Measurements from ENCODE around the gene MBD3L3.
A peak's percentile ranks its signal among the peaks of the same experiment; 100 is the strongest.
"Not testable (repeated sequence)": the region's sequence is repeated elsewhere in the genome, so short reads cannot be mapped to it uniquely, and the experiment has no call there.

Gene MBD3L3

DNA sequence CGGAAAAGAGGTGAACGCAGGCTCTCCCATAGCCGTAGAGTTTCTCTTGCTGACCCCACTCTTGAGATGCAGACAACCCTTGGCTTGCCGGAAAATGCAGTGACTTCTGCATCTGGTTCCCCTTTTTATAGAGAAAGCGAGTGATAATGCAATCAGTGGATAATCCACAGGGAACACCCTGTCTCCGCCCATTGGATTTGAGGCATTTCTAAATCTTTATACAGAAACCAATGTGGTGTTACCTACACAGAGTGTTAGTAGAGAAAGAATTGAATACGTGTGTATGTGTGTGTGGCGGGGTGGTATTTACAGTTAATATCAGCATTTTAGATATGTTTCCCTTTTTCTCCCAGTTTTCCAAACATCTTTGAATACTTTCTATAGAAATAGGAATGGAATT lies at the start of gene MBD3L3:
MBD3L3 (minus strand) TSS at position 101 of the 400 bp plus-strand sequence; CDS start at position 30, 71 bp downstream.
- not testable (repeated sequence) for DNase-seq

- DNase-seq = no peak
Observed at GRCh38 chr19:7106711-7107657, 48.5 kb upstream of the MBD3L3 start.

- DNase-seq = no peak
Observed at GRCh38 chr19:7104747-7105447, 46.4 kb upstream of the MBD3L3 start.

GRCh38 chr19:7101498-7102253 lies 43.2 kb upstream of the MBD3L3 start:
- DNase-seq = peak; percentile 1

DNA sequence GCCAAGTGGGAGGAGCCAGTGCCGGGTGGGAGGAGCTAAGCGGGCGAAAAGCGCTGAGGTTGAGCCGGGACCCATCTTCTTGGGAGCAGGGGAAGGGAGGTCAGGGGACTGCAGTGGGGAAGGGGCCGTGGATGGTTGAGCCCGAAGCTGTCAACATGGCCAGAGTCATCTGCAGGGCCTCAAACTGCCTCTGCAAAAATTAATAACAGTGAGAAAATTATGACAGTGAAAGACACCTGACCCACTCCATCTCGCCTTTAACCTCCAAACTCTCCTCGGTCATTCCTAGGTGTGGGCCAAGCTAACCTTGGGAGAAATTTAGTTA lies 41.1 kb upstream of the MBD3L3 start:
- peak; percentile 82 for DNase-seq

GRCh38 chr19:7098701-7099596 lies 40.5 kb upstream of the MBD3L3 start:
- peak; percentile 92 for DNase-seq

GRCh38 chr19:7098096-7098495 lies 39.6 kb upstream of the MBD3L3 start:
- DNase-seq = no peak

DNA sequence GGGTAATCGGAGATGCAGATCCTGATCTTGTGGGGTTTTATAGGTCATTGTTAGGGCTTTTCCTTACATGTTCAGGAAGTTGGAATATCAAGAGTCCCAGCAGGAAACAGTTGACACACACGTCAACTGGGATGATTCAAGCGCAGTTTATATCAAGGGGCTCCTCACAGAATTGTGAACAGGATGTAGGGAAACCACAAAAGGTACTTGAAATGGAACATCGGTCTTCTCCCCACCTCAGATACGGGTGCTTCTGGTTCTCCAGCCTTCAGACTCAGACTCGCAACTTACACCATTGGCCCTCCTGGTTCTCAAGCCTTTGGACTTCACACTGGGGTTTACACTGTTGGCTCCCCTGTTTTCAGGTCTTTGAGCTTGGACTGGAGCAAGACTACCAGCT lies 30.5 kb upstream of the MBD3L3 start:
- no peak for DNase-seq

DNA sequence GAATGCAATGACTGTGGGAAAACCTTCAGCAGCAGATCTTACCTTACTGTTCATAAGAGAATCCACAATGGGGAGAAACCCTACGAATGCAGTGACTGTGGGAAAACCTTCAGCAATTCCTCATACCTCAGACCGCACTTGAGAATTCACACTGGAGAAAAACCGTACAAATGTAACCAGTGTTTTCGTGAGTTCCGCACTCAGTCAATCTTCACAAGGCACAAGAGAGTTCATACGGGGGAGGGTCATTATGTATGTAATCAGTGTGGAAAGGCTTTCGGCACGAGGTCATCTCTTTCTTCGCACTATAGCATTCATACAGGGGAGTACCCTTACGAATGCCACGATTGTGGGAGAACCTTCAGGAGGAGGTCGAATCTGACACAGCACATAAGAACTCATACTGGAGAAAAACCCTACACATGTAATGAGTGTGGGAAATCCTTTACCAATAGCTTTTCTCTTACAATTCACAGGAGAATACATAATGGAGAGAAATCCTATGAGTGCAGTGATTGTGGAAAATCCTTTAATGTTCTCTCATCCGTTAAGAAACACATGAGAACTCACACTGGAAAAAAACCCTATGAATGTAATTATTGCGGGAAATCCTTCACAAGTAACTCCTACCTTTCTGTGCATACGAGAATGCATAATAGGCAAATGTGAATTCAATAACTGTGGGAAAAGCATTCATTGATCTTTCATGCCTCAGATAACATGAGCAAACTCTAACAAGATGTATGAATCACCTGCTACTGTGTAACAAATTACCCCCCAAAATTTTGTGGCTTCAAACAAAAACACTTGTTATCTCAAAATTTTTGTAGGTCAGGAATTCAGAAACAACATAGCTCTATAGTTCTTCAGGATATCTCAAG lies 24.8 kb upstream of the MBD3L3 start:
- DNase-seq = no peak

GRCh38 chr19:7078008-7078407 lies 19.5 kb upstream of the MBD3L3 start:
- DNase-seq = no peak

DNA sequence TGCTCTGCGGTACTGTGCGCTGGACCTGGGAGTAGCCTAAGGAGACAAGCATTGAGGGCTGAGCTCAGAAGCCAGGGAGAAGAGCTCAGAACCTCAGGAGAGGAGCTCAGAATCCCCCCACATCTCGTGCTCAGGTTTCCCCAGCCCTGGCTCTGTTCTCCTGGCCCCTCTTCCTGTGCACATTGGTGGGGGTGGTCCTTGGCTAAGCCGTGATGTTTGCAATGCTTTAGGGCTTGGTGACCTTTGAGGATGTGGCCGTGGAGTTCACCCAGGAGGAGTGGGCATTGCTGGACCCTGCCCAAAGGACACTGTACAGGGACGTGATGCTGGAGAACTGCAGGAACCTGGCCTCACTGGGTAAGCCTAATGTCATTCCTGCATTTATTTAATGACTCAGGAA lies 17.7 kb upstream of the MBD3L3 start:
- no peak for DNase-seq

- DNase-seq = no peak
Observed at GRCh38 chr19:7074705-7075282, 16.3 kb upstream of the MBD3L3 start.

DNA sequence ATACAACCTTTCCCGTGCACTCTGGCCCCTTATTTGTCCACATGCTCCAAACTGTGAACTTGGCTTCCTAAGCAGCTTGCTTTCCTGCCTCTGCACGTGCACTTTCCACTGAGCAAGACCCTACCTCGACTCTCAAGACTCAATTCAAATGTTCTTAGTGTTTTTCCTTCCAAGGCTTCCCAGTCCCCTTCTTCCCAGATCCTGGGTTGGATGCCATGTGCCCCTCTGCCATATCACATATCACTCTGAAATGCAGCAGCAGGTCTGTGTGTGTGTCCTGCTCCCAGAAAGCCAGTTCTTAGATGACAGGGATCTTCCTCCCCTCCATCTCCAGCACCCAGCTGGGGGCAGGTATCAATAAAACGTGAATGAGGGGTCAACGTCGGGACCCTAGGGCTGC lies 14.1 kb upstream of the MBD3L3 start:
- DNase-seq = no peak

- no peak for DNase-seq
Observed at GRCh38 chr19:7069904-7070226, 11.4 kb upstream of the MBD3L3 start.

DNA sequence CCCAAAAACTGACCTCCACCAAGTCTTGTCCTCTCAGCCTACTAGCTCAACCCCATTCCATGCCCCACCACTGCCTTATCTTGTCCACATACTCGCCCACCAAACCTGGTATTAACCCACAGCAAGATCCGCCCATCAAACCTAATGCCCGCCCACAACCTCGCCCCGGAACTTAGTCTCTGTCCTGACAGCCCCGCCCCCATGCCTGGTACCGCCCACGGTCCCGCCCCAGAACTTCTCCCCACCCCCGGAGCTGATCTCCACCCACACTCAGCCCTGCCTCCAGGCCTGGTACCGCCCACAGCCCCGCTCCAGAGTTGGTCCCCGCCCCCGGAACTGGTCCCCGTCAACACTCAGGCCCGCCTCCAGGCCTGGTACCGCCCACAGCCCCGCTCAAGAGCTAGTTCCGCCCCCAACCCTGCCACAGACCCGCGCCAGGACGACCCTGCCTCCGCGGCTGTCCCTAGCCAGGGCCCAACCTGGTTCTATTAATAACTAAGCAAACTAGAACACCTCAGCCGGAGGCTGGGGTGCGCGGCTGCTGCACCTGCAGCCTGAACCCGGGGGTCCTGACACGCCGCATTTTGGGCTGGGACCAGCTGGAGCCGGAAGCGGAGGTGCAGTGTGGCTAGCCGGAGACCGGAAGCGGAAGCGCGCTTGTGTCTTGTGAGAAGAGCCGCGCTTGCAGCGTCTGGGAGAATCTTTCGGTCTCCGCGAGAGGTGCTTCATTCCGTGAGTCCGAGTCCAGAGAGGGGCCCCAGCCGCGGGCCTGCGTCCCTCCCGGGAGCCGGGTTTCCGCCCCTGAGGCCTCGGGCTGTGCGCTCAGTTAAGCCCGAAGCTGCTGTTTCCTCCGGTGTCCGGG lies 10.8 kb upstream of the MBD3L3 start, which contains the start of gene ZNF557:
ZNF557 (plus strand) TSS at position 662 of the 862 bp plus-strand sequence. CDS start 5,372 bp downstream, outside the sequence.
- peak; percentile 100 for DNase-seq

DNA sequence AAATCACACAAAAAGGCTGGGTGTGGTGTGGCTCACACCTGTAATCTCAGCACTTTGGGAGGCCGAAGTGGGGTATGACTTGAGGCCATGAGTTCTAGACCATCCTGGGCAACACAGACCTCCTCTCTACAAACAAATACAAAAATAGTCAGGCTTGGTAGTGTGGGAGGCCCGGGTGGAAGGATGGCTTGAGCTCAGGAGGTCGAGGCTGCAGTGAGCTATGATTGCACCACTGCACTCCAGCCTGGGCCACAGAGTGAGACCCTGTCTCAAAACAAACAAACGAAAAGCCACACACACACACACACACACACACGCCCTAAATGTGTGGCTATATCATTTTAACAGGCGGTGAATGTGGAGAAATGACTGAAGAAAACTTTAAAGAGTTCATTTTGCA lies 10.1 kb upstream of the MBD3L3 start:
- DNase-seq = no peak

- no peak for DNase-seq
Observed at GRCh38 chr19:7067716-7068115, 9.2 kb upstream of the MBD3L3 start.

GRCh38 chr19:7067122-7067521 lies 8.6 kb upstream of the MBD3L3 start:
- not testable (repeated sequence) for DNase-seq

- no peak for DNase-seq
Observed at GRCh38 chr19:7063764-7064418, 5.4 kb upstream of the MBD3L3 start.

Measured in CD4-positive, alpha-beta T cell treated with Interleukin-6 for 4 hours (primary cell).